ENCODE measurements around the gene SEMA6A.

Gene SEMA6A

GRCh38 chr5:116437351-116437705 lies 137.3 kb downstream of the SEMA6A start:
- TF ChIP-seq GATA2 (IDR thresholded peaks at IDR 0.05; ENCODE audit: low read depth, low read length) (no peak), GATA3 (IDR thresholded peaks at IDR 0.05; ENCODE audit: low read depth, low read length) (no peak)

- TF ChIP-seq GATA3 (IDR thresholded peaks at IDR 0.05; ENCODE audit: low read depth, low read length) (no peak), GATA2 (IDR thresholded peaks at IDR 0.05; ENCODE audit: low read depth, low read length) (peak; percentile 30; the same call in 1 of the 2 replicates)
Observed at GRCh38 chr5:116436674-116437350, 137.8 kb downstream of the SEMA6A start.

- no peak for TF ChIP-seq GATA3 (IDR thresholded peaks at IDR 0.05; ENCODE audit: low read depth, low read length)
- TF ChIP-seq GATA2 (IDR thresholded peaks at IDR 0.05; ENCODE audit: low read depth, low read length): no peak
Observed at GRCh38 chr5:116428966-116429365, 145.7 kb downstream of the SEMA6A start.

GRCh38 chr5:116428413-116428812 lies 146.2 kb downstream of the SEMA6A start:
- TF ChIP-seq GATA3 (IDR thresholded peaks at IDR 0.05; ENCODE audit: low read depth, low read length) (no peak), GATA2 (IDR thresholded peaks at IDR 0.05; ENCODE audit: low read depth, low read length) (no peak)

- TF ChIP-seq GATA3 (IDR thresholded peaks at IDR 0.05; ENCODE audit: low read depth, low read length) (no peak), GATA2 (IDR thresholded peaks at IDR 0.05; ENCODE audit: low read depth, low read length) (no peak)
Observed at GRCh38 chr5:116424951-116425350, 149.7 kb downstream of the SEMA6A start.

- TF ChIP-seq GATA2 (IDR thresholded peaks at IDR 0.05; ENCODE audit: low read depth, low read length) (no peak), GATA3 (IDR thresholded peaks at IDR 0.05; ENCODE audit: low read depth, low read length) (no peak)
Observed at GRCh38 chr5:116424258-116424615, 150.4 kb downstream of the SEMA6A start.

- TF ChIP-seq GATA3 (IDR thresholded peaks at IDR 0.05; ENCODE audit: low read depth, low read length): no peak
- TF ChIP-seq GATA2 (IDR thresholded peaks at IDR 0.05; ENCODE audit: low read depth, low read length): no peak
Observed at GRCh38 chr5:116423587-116424257, 150.9 kb downstream of the SEMA6A start.

GRCh38 chr5:116423141-116423540 lies 151.5 kb downstream of the SEMA6A start:
- TF ChIP-seq GATA2 (IDR thresholded peaks at IDR 0.05; ENCODE audit: low read depth, low read length) (no peak), GATA3 (IDR thresholded peaks at IDR 0.05; ENCODE audit: low read depth, low read length) (no peak)

- TF ChIP-seq GATA2 (IDR thresholded peaks at IDR 0.05; ENCODE audit: low read depth, low read length) (no peak), GATA3 (IDR thresholded peaks at IDR 0.05; ENCODE audit: low read depth, low read length) (no peak)
Observed at GRCh38 chr5:116421080-116421629, 153.5 kb downstream of the SEMA6A start.

- TF ChIP-seq GATA2 (IDR thresholded peaks at IDR 0.05; ENCODE audit: low read depth, low read length) (no peak), GATA3 (IDR thresholded peaks at IDR 0.05; ENCODE audit: low read depth, low read length) (no peak)
Observed at GRCh38 chr5:116420540-116420939, 154.1 kb downstream of the SEMA6A start.

GRCh38 chr5:116419258-116419657 lies 155.4 kb downstream of the SEMA6A start:
- TF ChIP-seq GATA2 (IDR thresholded peaks at IDR 0.05; ENCODE audit: low read depth, low read length) (no peak), GATA3 (IDR thresholded peaks at IDR 0.05; ENCODE audit: low read depth, low read length) (no peak)

GRCh38 chr5:116418774-116419173 lies 155.8 kb downstream of the SEMA6A start:
- peak; percentile 42; the same call in 1 of the 2 replicates for TF ChIP-seq GATA2 (IDR thresholded peaks at IDR 0.05; ENCODE audit: low read depth, low read length)
- no peak for TF ChIP-seq GATA3 (IDR thresholded peaks at IDR 0.05; ENCODE audit: low read depth, low read length)

- TF ChIP-seq GATA2 (IDR thresholded peaks at IDR 0.05; ENCODE audit: low read depth, low read length): no peak
- TF ChIP-seq GATA3 (IDR thresholded peaks at IDR 0.05; ENCODE audit: low read depth, low read length): no peak
Observed at GRCh38 chr5:116418016-116418415, 156.6 kb downstream of the SEMA6A start.

GRCh38 chr5:116415989-116416388 lies 158.6 kb downstream of the SEMA6A start:
- TF ChIP-seq GATA2 (IDR thresholded peaks at IDR 0.05; ENCODE audit: low read depth, low read length) (no peak), GATA3 (IDR thresholded peaks at IDR 0.05; ENCODE audit: low read depth, low read length) (no peak)

- no peak for TF ChIP-seq GATA2 (IDR thresholded peaks at IDR 0.05; ENCODE audit: low read depth, low read length)
Observed at GRCh38 chr5:116415182-116415581, 159.4 kb downstream of the SEMA6A start.
